ENCODE results near the gene FBXL7.

The FBXL7 gene

GRCh38 chr5:15787681-15788080, 287.7 kb downstream of the FBXL7 start:
- no peak for DNase-seq

- no peak for DNase-seq
These were observed 289.7 kb downstream of the FBXL7 start for GRCh38 chr5:15789642-15790041.

- DNase-seq: no peak
These were observed 290.6 kb downstream of the FBXL7 start for GRCh38 chr5:15790446-15791018.

GRCh38 chr5:15791274-15791673, 291.3 kb downstream of the FBXL7 start:
- DNase-seq: no peak

- DNase-seq: no peak
These were observed 291.9 kb downstream of the FBXL7 start for GRCh38 chr5:15791859-15792258.

- DNase-seq: no peak
These were observed 294.3 kb downstream of the FBXL7 start for GRCh38 chr5:15794052-15794985.

GRCh38 chr5:15796096-15796495, 296.1 kb downstream of the FBXL7 start:
- DNase-seq: no peak

GRCh38 chr5:15796557-15796956, 296.6 kb downstream of the FBXL7 start:
- DNase-seq: no peak

- no peak for DNase-seq
These were observed 297.1 kb downstream of the FBXL7 start for GRCh38 chr5:15797116-15797515.

GRCh38 chr5:15798006-15798405, 298.0 kb downstream of the FBXL7 start:
- no peak for DNase-seq

GRCh38 chr5:15799014-15799413, 299.0 kb downstream of the FBXL7 start:
- DNase-seq: no peak

GRCh38 chr5:15799612-15800011, 299.6 kb downstream of the FBXL7 start:
- no peak for DNase-seq

- no peak for DNase-seq
These were observed 303.3 kb downstream of the FBXL7 start for GRCh38 chr5:15803280-15803679.

GRCh38 chr5:15806613-15807012, 306.6 kb downstream of the FBXL7 start:
- no peak for DNase-seq

GRCh38 chr5:15807248-15807647, 307.3 kb downstream of the FBXL7 start:
- no peak for DNase-seq

GRCh38 chr5:15807871-15808270, 307.9 kb downstream of the FBXL7 start:
- DNase-seq: no peak

- no peak for DNase-seq
These were observed 308.6 kb downstream of the FBXL7 start for GRCh38 chr5:15808577-15808976.

- DNase-seq: no peak
These were observed 319.6 kb downstream of the FBXL7 start for GRCh38 chr5:15819617-15820016.

- no peak for DNase-seq
These were observed 321.5 kb downstream of the FBXL7 start for GRCh38 chr5:15821506-15821905.

GRCh38 chr5:15823398-15823797, 323.4 kb downstream of the FBXL7 start:
- no peak for DNase-seq

- DNase-seq: no peak
These were observed 327.8 kb downstream of the FBXL7 start for GRCh38 chr5:15827741-15828140.

GRCh38 chr5:15831408-15831807, 331.4 kb downstream of the FBXL7 start:
- no peak for DNase-seq

- DNase-seq: no peak
These were observed 333.4 kb downstream of the FBXL7 start for GRCh38 chr5:15833365-15833764.

GRCh38 chr5:15834596-15835245, 334.7 kb downstream of the FBXL7 start:
- DNase-seq: no peak

Measured in inflammatory macrophage treated with lipopolysaccharide for 1 hour (primary cell).